Measurements from ENCODE around the gene ZBTB48. TPM values are rescaled to one million over a fixed set of nuclear protein-coding genes. Genes with fewer than 3 reads are reported as not detected.
"Not testable (repeated sequence)": the region's sequence is repeated elsewhere in the genome, so short reads cannot be mapped to it uniquely, and the experiment has no call there.

Gene ZBTB48
- polyA plus RNA-seq, 1 donor = 38.2 TPM

GRCh38 chr1:6635910-6636760 lies 56.3 kb downstream of the ZBTB48 start:
- peaks cover 81% of the 10 kb centered on the region for H3K36me3 ChIP-seq (ENCODE audit: control insufficient read depth, insufficient read depth, low read length)
- no peaks in the 10 kb centered on the region for H3K9me3 ChIP-seq (ENCODE audit: control insufficient read depth, low read depth, low read length)
- H3K27me3 ChIP-seq (ENCODE audit: control insufficient read depth, insufficient read depth, low read length) = no peaks in the 10 kb centered on the region
- WGBS (ENCODE audit: insufficient coverage, low lambda C conversion rate) = no CpG with 5 or more reads among the region's 16 CpGs
- no peak for DNase-seq
- no peaks in the 10 kb centered on the region for H3K4me1 ChIP-seq (ENCODE audit: control insufficient read depth, insufficient read depth, low read length)
- H3K4me3 ChIP-seq (ENCODE audit: low read length) = no peak overlapping the region
- no peak overlapping the region for H3K27ac ChIP-seq (ENCODE audit: low read length)

GRCh38 chr1:6636778-6637177 lies 57.0 kb downstream of the ZBTB48 start:
- DNase-seq; H3K27ac ChIP-seq (ENCODE audit: low read length); H3K4me3 ChIP-seq (ENCODE audit: low read length); H3K4me1 ChIP-seq (ENCODE audit: control insufficient read depth, insufficient read depth, low read length); H3K9me3 ChIP-seq (ENCODE audit: control insufficient read depth, low read depth, low read length); H3K27me3 ChIP-seq (ENCODE audit: control insufficient read depth, insufficient read depth, low read length): not testable (repeated sequence)
- WGBS (ENCODE audit: insufficient coverage, low lambda C conversion rate) = no CpG with 5 or more reads among the region's 6 CpGs
- H3K36me3 ChIP-seq (ENCODE audit: control insufficient read depth, insufficient read depth, low read length) = peaks cover 85% of the 10 kb centered on the region

GRCh38 chr1:6637770-6638169 lies 58.0 kb downstream of the ZBTB48 start:
- Histone ChIP-seq H3K4me1 (ENCODE audit: control insufficient read depth, insufficient read depth, low read length) (no peaks in the 10 kb centered on the region), H3K27me3 (ENCODE audit: control insufficient read depth, insufficient read depth, low read length) (no peaks in the 10 kb centered on the region), H3K27ac (ENCODE audit: low read length) (no peak overlapping the region), H3K9me3 (ENCODE audit: control insufficient read depth, low read depth, low read length) (no peaks in the 10 kb centered on the region), H3K36me3 (ENCODE audit: control insufficient read depth, insufficient read depth, low read length) (peaks cover 86% of the 10 kb centered on the region), H3K4me3 (ENCODE audit: low read length) (no peak overlapping the region)
- no CpG with 5 or more reads among the region's 9 CpGs for WGBS (ENCODE audit: insufficient coverage, low lambda C conversion rate)
- DNase-seq = no peak

- Histone ChIP-seq H3K4me1 (ENCODE audit: control insufficient read depth, insufficient read depth, low read length) (no peaks in the 10 kb centered on the region), H3K4me3 (ENCODE audit: low read length) (no peak overlapping the region), H3K9me3 (ENCODE audit: control insufficient read depth, low read depth, low read length) (no peaks in the 10 kb centered on the region), H3K36me3 (ENCODE audit: control insufficient read depth, insufficient read depth, low read length) (peaks cover 85% of the 10 kb centered on the region), H3K27ac (ENCODE audit: low read length) (no peak overlapping the region), H3K27me3 (ENCODE audit: control insufficient read depth, insufficient read depth, low read length) (no peaks in the 10 kb centered on the region)
- WGBS (ENCODE audit: insufficient coverage, low lambda C conversion rate) = no CpG with 5 or more reads among the region's 18 CpGs
- no peak for DNase-seq
Observed at GRCh38 chr1:6638226-6638625, 58.4 kb downstream of the ZBTB48 start.

Other genes with a start within 250 kb of the ZBTB48 start
- gene ACOT7, start 186.2 kb upstream of the ZBTB48 start, polyA plus RNA-seq = 28.8 TPM
- gene HES2, start 160.1 kb upstream of the ZBTB48 start, polyA plus RNA-seq = 0.75 TPM
- 256 TPM for gene ESPN, start 155.2 kb upstream of the ZBTB48 start, polyA plus RNA-seq
- gene TNFRSF25, start 113.8 kb upstream of the ZBTB48 start, polyA plus RNA-seq = 55.2 TPM
- 17.2 TPM for gene PLEKHG5, start 88.3 kb upstream of the ZBTB48 start, polyA plus RNA-seq
- 12.6 TPM for gene NOL9, start 25.5 kb upstream of the ZBTB48 start, polyA plus RNA-seq
- 0.27 TPM for gene TAS1R1, start 24.7 kb upstream of the ZBTB48 start, polyA plus RNA-seq
- gene KLHL21, start 22.9 kb downstream of the ZBTB48 start, polyA plus RNA-seq = 9.4 TPM
- gene PHF13, start 33.7 kb downstream of the ZBTB48 start, polyA plus RNA-seq = 15.1 TPM
- gene THAP3, start 44.9 kb downstream of the ZBTB48 start, polyA plus RNA-seq = 16.2 TPM
- 43.6 TPM for gene DNAJC11, start 121.8 kb downstream of the ZBTB48 start, polyA plus RNA-seq
- 67.9 TPM for gene CAMTA1, start 205.5 kb downstream of the ZBTB48 start, polyA plus RNA-seq